Heart right ventricle (tissue), 16 donors: Measurements from ENCODE around the gene VPS52. TPM values are rescaled to one million over a fixed set of nuclear protein-coding genes. Genes with fewer than 3 reads are reported as not detected.
A peak's percentile ranks its signal among the peaks of the same experiment; 100 is the strongest.

Source experiments
- ATAC-seq, 8 donors: fragments of 200-7000 bp; cut with Tn5 transposase; one replicate each; pipeline ENCODE4 v1.9.1; 2020; ENCODE audit warnings: mild to moderate bottlenecking in 8 of 8, moderate library complexity in 8 of 8, moderate number of reproducible peaks in 1 of 8
- DNase-seq, 2 donors: peaks; one replicate each; pipeline ENCODE4 v3.0.0-alpha.2; 2020
- H3K27ac ChIP-seq, 10 donors: fragments of 200-600 bp; sonication (generic) in 2 of 10; one replicate each; pipeline versions ENCODE4 v1.5.0 to v1.8.0; 2020 to 2022; ENCODE audit warnings: mild to moderate bottlenecking in 3 of 10
- H3K27me3 ChIP-seq, 7 donors: fragments of 200-600 bp; one replicate each; pipeline ENCODE4 v1.8.0; 2021 to 2022; ENCODE audit warnings: mild to moderate bottlenecking in 2 of 7
- H3K36me3 ChIP-seq, 9 donors: fragments of 200-600 bp; sonication (generic) in 1 of 9; one replicate each; pipeline versions ENCODE4 v1.5.0 to v1.8.0; 2020 to 2022; ENCODE audit warnings: mild to moderate bottlenecking in 2 of 9
- H3K4me1 ChIP-seq, 9 donors: fragments of 200-600 bp; sonication (generic) in 1 of 9; one replicate each; pipeline versions ENCODE4 v1.5.0 to v1.8.0; 2020 to 2022; ENCODE audit warnings: mild to moderate bottlenecking in 4 of 9
- H3K4me3 ChIP-seq, 10 donors: fragments of 200-600 bp; sonication (generic) in 2 of 10; one replicate each; pipeline versions ENCODE4 v1.5.0 to v1.8.0; 2020 to 2022; ENCODE audit warnings: mild to moderate bottlenecking in 7 of 10, moderate library complexity in 2 of 10
- H3K9me3 ChIP-seq, 11 donors: fragments of 200-600 bp in 10 of 11; sonication (generic) in 2 of 11; one replicate each; pipeline versions ENCODE4 v1.5.0 to v1.8.0; 2013 to 2022; ENCODE audit warnings: mild to moderate bottlenecking in 2 of 11, control low read depth in 1 of 11, moderate library complexity in 1 of 11
- CTCF ChIP-seq, 9 donors: fragments of 200-600 bp; sonication (generic) in 2 of 9; IDR thresholded peaks; one replicate each; pipeline versions ENCODE4 v1.5.0 to v1.8.0; 2021 to 2022; ENCODE audit warnings: antibody characterized with exemption in 9 of 9, mild to moderate bottlenecking in 5 of 9, moderate library complexity in 1 of 9
- WGBS, 2 donors: extraction: QIAGEN DNeasy Blood & Tissue Kit; methylation state at CpG; one replicate each; pipeline ENCODE4 v1.1.7; 2013; ENCODE audit warnings: inconsistent platforms in 1 of 2; 5-methylcytosine and 5-hydroxymethylcytosine counted together
- intact Hi-C, 10 donors: fragments of 100-400 bp; cut with DNase I; formaldehyde crosslinking; loops; one replicate each; pipeline versions ENCODE4 v1.11.1 to v1.14.2; 2022
- polyA plus RNA-seq, 2 donors: library from polyadenylated mRNA; stranded (reverse); fragments of 200-250 nt; gene quantifications; one replicate each; pipeline ENCODE4 v1.2.3, GENCODE V29; 2013
- total RNA-seq, 10 donors: library from RNA; stranded (reverse); fragmentation: NEBNext Ultra II Directional in 3 of 10; extraction: Animal tissue kit (Norgen Biotek cat#: 25700) in 3 of 10; gene quantifications; one replicate each; pipeline versions ENCODE4 v1.2.1 to v1.2.4, GENCODE V29; 2021 to 2023
- donor health status: Arrhythmogenic right ventricular cardiomyopathy.
- donor health status: ischemic (EF 13 %, LVEDD 7.1; RV severe dilation, severe dysfunction).
- donor health status: healthy with polysubstance abuse.
- donor health status: DM: no; HTN: yes; CAD: no.
- donor health status: DM: no; HTN: no; CAD: no.
- donor health status: ischemic (EF 25% LVEDD 6.9; RV normal size, moderate dysfunction).
- donor health status: ischemic (EF 25% LVEDD 5.7; RV mildly dilated, moderate dysfunction).
- donor health status: healthy.
- donor health status: DM: yes; HTN: yes; CAD: no.
- donor health status: Ischemic cardiomyopathy.
- donor health status: ischemic (EF 35%, LVEDD 5.7; RV mildly dilated, moderate dysfunction).
- donor health status: nonischemic (EF 11% LVEDD 7.7; RV severe dilation, severe dysfunction).
- donor health status: DM: yes; HTN: yes; CAD: no.
- donor health status: PGD.
- donor health status: ischemic (EF 29% LVEDD 5.4; RV normal size, mild dysfunction).
- donor health status: nonischemic (EF 23%, LVEDD 6.1; RV moderate dilation, normal function).

The VPS52 gene
- total and polyA plus RNA-seq, 12 donors: 25.2 to 45.7 (median 35.9) TPM

GRCh38 chr6:33299237-33299944 is 27.7 kb upstream of the VPS52 start:
- Histone ChIP-seq H3K27me3 (no peaks in the 10 kb centered on the region), H3K4me1 (peaks cover 11 to 41% (median 37%) of the 10 kb centered on the region in 9 donors), H3K27ac (peak overlapping the region; percentile 85 to 99 (median 98)), H3K9me3 (no peaks in the 10 kb centered on the region), H3K36me3 (peaks cover 0 to 67% (median 20%) of the 10 kb centered on the region in 9 donors), H3K4me3 (peak overlapping the region; percentile 65 to 97 (median 80))
- peak; percentile 55 to 90 (median 80) for TF ChIP-seq CTCF (IDR thresholded peaks at IDR 0.05)
- intact Hi-C loops: loop anchor here in 5 of 10 donors (1.0 to 2.0 kb wide), 4 partner anchors 13 to 51 kb away; partner anchors contain the start of genes ZBTB22 (in 2 of the 5) and VPS52 (in 1 of the 5)
- DNase-seq (peak; percentile 93 to 95), ATAC-seq (peak; percentile 76 to 90 (median 84))
- WGBS, 2 donors: 1% methylated on average over 54 of the region's 54 CpGs

- H3K36me3 ChIP-seq: peaks cover 0 to 65% (median 18%) of the 10 kb centered on the region in 9 donors
These were observed 27.1 kb upstream of the VPS52 start, which contains the start of gene RGL2 for GRCh38 chr6:33298773-33299236. Gene RGL2, minus strand, starts transcription at chr6:33298942. Its CDS starts 332 bp downstream, at chr6:33298610.

GRCh38 chr6:33297956-33298772 is 26.5 kb upstream of the VPS52 start:
- peak in 1 of 9 donors; percentile 16 for TF ChIP-seq CTCF (IDR thresholded peaks at IDR 0.05)
- peak overlapping the region; percentile 85 to 99 (median 98) for H3K27ac ChIP-seq
- WGBS, 2 donors: 1 to 2% methylated on average over 33 to 42 of the region's 42 CpGs
- H3K4me3 ChIP-seq: peak overlapping the region; percentile 65 to 97 (median 80)
- H3K9me3 ChIP-seq: no peaks in the 10 kb centered on the region
- intact Hi-C loops: loop anchor here in 4 of 10 donors (2.0 kb wide), 3 partner anchors 15 to 49 kb away; partner anchors contain the start of gene ZBTB22 (in 2 of the 4)
- ATAC-seq: peak; percentile 12 to 48 (median 27)
- peaks cover 11 to 41% (median 37%) of the 10 kb centered on the region in 9 donors for H3K4me1 ChIP-seq
- H3K27me3 ChIP-seq: no peaks in the 10 kb centered on the region
- DNase-seq: peak; percentile 62 to 84
- H3K36me3 ChIP-seq: peaks cover 0 to 65% (median 17%) of the 10 kb centered on the region in 9 donors

More at GRCh38 chr6:33298773-33299236, 27.1 kb upstream of the VPS52 start, which contains the start of gene RGL2:
- no peak for TF ChIP-seq CTCF (IDR thresholded peaks at IDR 0.05)
- peak within 1 kb of the TSS; percentile 85 to 99 (median 98) for H3K27ac ChIP-seq
- WGBS, 2 donors: 0% methylated on average over 22 to 34 of the region's 34 CpGs
- H3K4me1 ChIP-seq: peaks cover 11 to 41% (median 37%) of the 10 kb centered on the region in 9 donors
- DNase-seq: peak; percentile 90 to 94
- no peaks in the 10 kb centered on the region for H3K27me3 ChIP-seq
- ATAC-seq: peak; percentile 72 to 91 (median 86)
- H3K4me3 ChIP-seq: peak within 1 kb of the TSS; percentile 65 to 97 (median 80)
- no peaks in the 10 kb centered on the region for H3K9me3 ChIP-seq
- intact Hi-C loops: loop anchor here in 5 of 10 donors (1.0 to 2.0 kb wide), 4 partner anchors 14 to 50 kb away; partner anchors contain the start of genes ZBTB22 (in 2 of the 5) and VPS52 (in 1 of the 5)
